Measurements from ENCODE around the gene CLTC.
"Not testable (repeated sequence)": the region's sequence is repeated elsewhere in the genome, so short reads cannot be mapped to it uniquely, and the experiment has no call there.

CLTC gene

GRCh38 chr17:59634632-59635541, 15.2 kb downstream of the CLTC start:
- no peak for DNase-seq

- no peak for DNase-seq
Measured at GRCh38 chr17:59637611-59638310, 18.1 kb downstream of the CLTC start.

GRCh38 chr17:59638553-59638952, 18.9 kb downstream of the CLTC start:
- DNase-seq = no peak

- no peak for DNase-seq
Measured at GRCh38 chr17:59641799-59642484, 22.2 kb downstream of the CLTC start.

- DNase-seq = no peak
Measured at GRCh38 chr17:59642565-59642964, 22.9 kb downstream of the CLTC start.

- peak in 1 of 2 experiments; percentile 30 for DNase-seq
Measured at GRCh38 chr17:59643159-59644140, 23.8 kb downstream of the CLTC start.

GRCh38 chr17:59647288-59647687, 27.6 kb downstream of the CLTC start:
- no peak for DNase-seq

GRCh38 chr17:59649886-59650285, 30.2 kb downstream of the CLTC start:
- DNase-seq = no peak

- no peak for DNase-seq
Measured at GRCh38 chr17:59650642-59651041, 30.9 kb downstream of the CLTC start.

GRCh38 chr17:59651346-59651745, 31.7 kb downstream of the CLTC start:
- peak in 1 of 2 experiments; percentile 12 for DNase-seq

- DNase-seq = no peak
Measured at GRCh38 chr17:59652119-59652518, 32.4 kb downstream of the CLTC start.

- DNase-seq = not testable (repeated sequence)
Measured at GRCh38 chr17:59656624-59657023, 36.9 kb downstream of the CLTC start.

GRCh38 chr17:59666235-59666634, 46.5 kb downstream of the CLTC start:
- no peak for DNase-seq

- DNase-seq = peak; percentile 64 to 92
Measured at GRCh38 chr17:59668816-59669215, 49.1 kb downstream of the CLTC start.

GRCh38 chr17:59669411-59669810, 49.7 kb downstream of the CLTC start:
- DNase-seq = no peak

- no peak for DNase-seq
Measured at GRCh38 chr17:59669944-59670343, 50.2 kb downstream of the CLTC start.

GRCh38 chr17:59671386-59671785, 51.7 kb downstream of the CLTC start:
- DNase-seq = no peak

GRCh38 chr17:59675231-59675630, 55.5 kb downstream of the CLTC start:
- no peak for DNase-seq

GRCh38 chr17:59676716-59677115, 57.0 kb downstream of the CLTC start:
- no peak for DNase-seq

GRCh38 chr17:59678918-59679317, 59.2 kb downstream of the CLTC start:
- no peak for DNase-seq

- no peak for DNase-seq
Measured at GRCh38 chr17:59680314-59680713, 60.6 kb downstream of the CLTC start.

GRCh38 chr17:59683283-59683682, 63.6 kb downstream of the CLTC start:
- DNase-seq = no peak
